ENCODE data around the gene RNF126. TPM values are rescaled to one million over a fixed set of nuclear protein-coding genes. Genes with fewer than 3 reads are reported as not detected.
A peak's percentile ranks its signal among the peaks of the same experiment; 100 is the strongest.

RNF126 gene
- total RNA-seq, 1 donor from 2014 or later = 32.9 TPM

GRCh38 chr19:680287-681028, 17.4 kb upstream of the RNF126 start:
- ATAC-seq (peak; percentile 90), DNase-seq (peak; percentile 100)
- Histone ChIP-seq H3K4me1 (peaks cover 19% of the 10 kb centered on the region), H3K27me3 (no peaks in the 10 kb centered on the region), H3K27ac (peak overlapping the region; percentile 93), H3K9me3 (no peaks in the 10 kb centered on the region), H3K4me3 (peak overlapping the region; percentile 68), H3K36me3 (no peaks in the 10 kb centered on the region)
- intact Hi-C loops (cut with DNase I) = no loop called here
- TF ChIP-seq, protein P1, sequence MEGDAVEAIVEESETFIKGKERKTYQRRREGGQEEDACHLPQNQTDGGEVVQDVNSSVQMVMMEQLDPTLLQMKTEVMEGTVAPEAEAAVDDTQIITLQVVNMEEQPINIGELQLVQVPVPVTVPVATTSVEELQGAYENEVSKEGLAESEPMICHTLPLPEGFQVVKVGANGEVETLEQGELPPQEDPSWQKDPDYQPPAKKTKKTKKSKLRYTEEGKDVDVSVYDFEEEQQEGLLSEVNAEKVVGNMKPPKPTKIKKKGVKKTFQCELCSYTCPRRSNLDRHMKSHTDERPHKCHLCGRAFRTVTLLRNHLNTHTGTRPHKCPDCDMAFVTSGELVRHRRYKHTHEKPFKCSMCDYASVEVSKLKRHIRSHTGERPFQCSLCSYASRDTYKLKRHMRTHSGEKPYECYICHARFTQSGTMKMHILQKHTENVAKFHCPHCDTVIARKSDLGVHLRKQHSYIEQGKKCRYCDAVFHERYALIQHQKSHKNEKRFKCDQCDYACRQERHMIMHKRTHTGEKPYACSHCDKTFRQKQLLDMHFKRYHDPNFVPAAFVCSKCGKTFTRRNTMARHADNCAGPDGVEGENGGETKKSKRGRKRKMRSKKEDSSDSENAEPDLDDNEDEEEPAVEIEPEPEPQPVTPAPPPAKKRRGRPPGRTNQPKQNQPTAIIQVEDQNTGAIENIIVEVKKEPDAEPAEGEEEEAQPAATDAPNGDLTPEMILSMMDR (IDR thresholded peaks at IDR 0.05) = peak; percentile 39

DNA sequence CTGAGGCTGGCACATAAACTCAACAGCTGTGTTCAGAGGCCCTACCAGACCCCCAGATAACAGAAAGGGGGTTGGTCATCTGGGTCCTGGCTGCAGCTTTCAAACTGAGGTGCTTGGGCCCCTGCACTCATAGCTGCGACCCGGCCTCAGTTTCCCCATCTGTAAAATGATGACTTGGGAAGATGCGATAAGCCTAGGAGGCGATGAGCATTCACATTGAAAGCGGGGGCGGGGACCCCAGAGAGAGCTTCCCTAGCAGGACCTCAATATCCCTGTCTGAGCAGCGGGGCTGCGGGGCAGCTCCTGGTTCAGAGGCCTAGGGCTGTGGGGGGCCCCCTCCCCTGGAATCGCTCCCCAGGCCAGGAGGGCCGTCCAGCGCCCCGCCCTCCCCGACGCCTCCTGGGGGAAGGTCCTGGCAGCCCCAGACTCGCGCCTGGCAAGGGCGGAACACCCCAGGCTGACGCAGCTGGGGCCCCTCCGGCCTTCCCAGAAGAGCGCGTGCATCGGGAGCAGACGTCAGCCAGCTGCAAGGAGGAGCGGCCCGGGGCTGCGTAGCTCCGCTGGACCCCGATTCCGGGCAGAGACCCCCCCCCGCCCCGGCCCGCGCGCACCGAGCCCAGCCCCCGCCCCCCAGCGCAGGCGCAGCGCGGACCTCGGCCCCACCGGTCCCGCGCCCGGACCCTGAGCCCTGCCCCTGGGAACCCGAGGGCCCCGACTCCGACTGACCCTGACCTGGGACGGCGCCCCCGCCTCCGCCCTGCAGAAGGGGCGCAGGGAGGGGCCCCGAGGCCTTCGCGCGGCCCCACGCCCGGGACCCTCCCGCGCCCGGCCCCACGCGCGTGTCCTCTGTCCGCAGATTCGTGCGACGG, 16.6 kb upstream of the RNF126 start:
- Histone ChIP-seq H3K36me3 (no peaks in the 10 kb centered on the region), H3K4me1 (peaks cover 19% of the 10 kb centered on the region), H3K4me3 (peak overlapping the region; percentile 68), H3K27me3 (no peaks in the 10 kb centered on the region), H3K9me3 (no peaks in the 10 kb centered on the region), H3K27ac (peak overlapping the region; percentile 93)
- intact Hi-C loops (cut with DNase I) = no loop called here
- TF ChIP-seq, protein P1 (IDR thresholded peaks at IDR 0.05) = no peak
- peak; percentile 83 for DNase-seq
- peak; percentile 0 for ATAC-seq

DNA sequence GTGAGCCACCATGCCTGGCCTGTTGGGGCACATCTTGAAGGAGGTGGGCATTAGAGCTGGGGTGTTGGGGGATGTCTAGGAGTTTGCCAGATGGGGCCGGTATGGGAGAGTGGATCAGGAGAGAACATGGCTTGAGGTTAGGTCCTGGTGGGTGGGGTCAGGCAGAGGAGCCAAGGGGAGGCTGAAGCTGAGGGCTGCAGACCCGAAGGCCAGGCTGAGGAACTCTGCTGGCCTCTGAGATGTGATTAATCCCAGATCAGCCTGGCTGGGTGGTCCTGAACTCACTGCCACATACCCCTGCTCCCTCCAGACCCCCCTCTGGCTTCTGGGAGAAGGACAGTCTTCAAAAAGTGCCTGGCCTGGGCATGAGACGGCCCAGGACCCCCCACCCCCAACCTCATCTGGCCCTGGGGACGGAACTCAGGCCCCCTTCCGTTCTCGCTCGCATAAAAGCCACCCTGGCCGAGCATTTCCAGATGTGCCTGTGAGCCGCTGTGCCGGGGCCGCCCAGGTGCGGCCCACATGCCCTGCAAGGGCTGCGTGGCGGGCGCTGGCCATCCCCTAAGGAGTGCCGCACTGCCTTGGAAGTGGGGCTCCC, 15.9 kb upstream of the RNF126 start:
- ATAC-seq (no peak), DNase-seq (no peak)
- Histone ChIP-seq H3K4me3 (peak overlapping the region; percentile 68), H3K27ac (peak overlapping the region; percentile 93), H3K9me3 (no peaks in the 10 kb centered on the region), H3K36me3 (no peaks in the 10 kb centered on the region), H3K4me1 (peaks cover 19% of the 10 kb centered on the region), H3K27me3 (no peaks in the 10 kb centered on the region)
- intact Hi-C loops (cut with DNase I) = no loop called here
- TF ChIP-seq, protein P1 (IDR thresholded peaks at IDR 0.05) = no peak

DNA sequence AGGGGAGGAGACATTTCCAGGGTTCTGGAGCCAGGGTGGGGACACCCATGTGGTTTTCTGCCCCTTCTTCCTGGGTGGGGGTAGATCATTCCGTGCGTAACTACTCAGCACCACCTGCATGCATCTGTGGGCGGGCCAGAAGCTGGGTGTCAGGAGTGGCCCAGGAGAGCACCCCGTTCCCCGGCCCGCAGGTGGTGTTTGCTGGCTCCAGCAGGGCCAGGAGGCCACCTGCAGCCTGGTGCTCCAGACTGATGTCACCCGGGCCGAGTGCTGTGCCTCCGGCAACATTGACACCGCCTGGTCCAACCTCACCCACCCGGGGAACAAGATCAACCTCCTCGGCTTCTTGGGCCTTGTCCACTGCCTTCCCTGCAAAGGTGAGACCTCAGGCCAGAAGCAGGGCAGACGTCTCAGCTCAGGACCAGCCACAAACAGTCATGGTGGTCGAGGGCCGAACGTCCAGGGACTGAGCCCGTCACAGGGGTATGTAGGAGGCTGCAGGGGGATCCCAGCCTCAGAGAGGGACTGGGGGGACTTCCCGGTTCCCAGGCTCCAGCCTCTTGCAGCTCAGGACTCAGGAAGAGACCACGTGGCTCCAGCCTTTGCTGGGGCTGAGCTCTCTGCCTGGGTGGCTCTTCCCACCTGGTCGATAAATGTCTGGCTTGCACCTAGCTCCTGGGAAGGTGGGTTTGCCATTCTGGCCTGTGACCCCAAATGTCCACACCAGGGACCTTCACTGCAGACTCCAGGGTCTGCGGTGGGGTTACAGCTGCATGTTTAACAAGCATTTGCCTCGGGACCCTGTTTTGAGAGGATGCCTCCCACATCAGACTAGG, 14.8 kb upstream of the RNF126 start:
- no peaks in the 10 kb centered on the region for H3K36me3 ChIP-seq
- peak overlapping the region; percentile 95 for H3K27ac ChIP-seq
- H3K27me3 ChIP-seq = no peaks in the 10 kb centered on the region
- peaks cover 19% of the 10 kb centered on the region for H3K4me1 ChIP-seq
- ATAC-seq = no peak
- peak overlapping the region; percentile 61 for H3K4me3 ChIP-seq
- DNase-seq = peak; percentile 78
- intact Hi-C loops (cut with DNase I) = no loop called here
- no peaks in the 10 kb centered on the region for H3K9me3 ChIP-seq
- TF ChIP-seq, protein P1 (IDR thresholded peaks at IDR 0.05) = no peak

DNA sequence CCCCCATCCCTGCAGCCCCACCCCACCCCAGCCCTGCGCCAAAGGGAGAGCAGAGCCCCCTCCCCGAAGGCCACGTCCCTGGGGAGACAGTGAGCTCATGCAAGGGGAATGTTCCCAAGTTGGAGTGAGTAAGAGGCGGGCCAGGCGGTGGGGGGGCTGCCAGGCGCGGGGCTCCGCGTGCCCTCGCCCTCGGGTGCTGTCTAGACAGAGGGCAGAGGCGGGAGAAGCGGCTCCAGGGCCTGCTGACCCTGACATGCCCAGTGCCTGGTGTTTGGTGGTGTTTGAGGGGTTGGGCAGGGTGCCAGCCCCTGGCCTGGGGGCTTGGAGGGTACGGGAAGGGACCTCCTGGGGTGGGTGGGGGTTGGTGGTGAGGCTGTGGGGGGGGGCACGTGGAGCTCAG, 14.2 kb upstream of the RNF126 start:
- no peaks in the 10 kb centered on the region for H3K9me3 ChIP-seq
- DNase-seq (peak; percentile 86), ATAC-seq (peak; percentile 23)
- TF ChIP-seq, protein P1 (IDR thresholded peaks at IDR 0.05) = no peak
- H3K27me3 ChIP-seq = no peaks in the 10 kb centered on the region
- intact Hi-C loops (cut with DNase I) = no loop called here
- no peaks in the 10 kb centered on the region for H3K36me3 ChIP-seq
- peak overlapping the region; percentile 95 for H3K27ac ChIP-seq
- peaks cover 19% of the 10 kb centered on the region for H3K4me1 ChIP-seq
- H3K4me3 ChIP-seq = peak overlapping the region; percentile 61
